Fibroblast of skin of scalp (primary cell): Measurements from ENCODE around the gene APCDD1. TPM values are rescaled to one million over a fixed set of nuclear protein-coding genes. Genes with fewer than 3 reads are reported as not detected.

ENCODE experiments used
- DNase-seq: peaks from one replicate; pipeline ENCODE4 v3.0.0-alpha.2; 2013
- polyA plus RNA-seq, 2 experiments: library from polyadenylated mRNA; unstranded; fragments of 120-200 nt; gene quantifications; one replicate each; pipeline ENCODE4 v1.2.1, GENCODE V29; 2013; ENCODE audit not compliant: insufficient read length in 2 of 2

Gene APCDD1
- 12.7 TPM for polyA plus RNA-seq (2013, experiment 1 of 2; ENCODE audit: insufficient read length)
- 16.3 TPM for polyA plus RNA-seq (2013, experiment 2 of 2; ENCODE audit: insufficient read length)

GRCh38 chr18:10453806-10454680 is at the start of gene APCDD1:
APCDD1 (plus strand) TSS chr18:10454635; CDS start chr18:10454982, 347 bp downstream.
- peak; percentile 77 for DNase-seq

- DNase-seq, result no peak
These were observed 49.4 kb upstream of the APCDD1 start for GRCh38 chr18:10405014-10405493.

- no peak for DNase-seq
These were observed 48.4 kb upstream of the APCDD1 start for GRCh38 chr18:10405816-10406663.

- DNase-seq, result no peak
These were observed 46.3 kb upstream of the APCDD1 start for GRCh38 chr18:10408131-10408530.

- no peak for DNase-seq
These were observed 45.4 kb upstream of the APCDD1 start for GRCh38 chr18:10409041-10409440.

- DNase-seq, result peak; percentile 76
These were observed 43.7 kb upstream of the APCDD1 start for GRCh38 chr18:10410472-10411308.

GRCh38 chr18:10412933-10413332 is 41.5 kb upstream of the APCDD1 start:
- DNase-seq, result no peak

- DNase-seq, result no peak
These were observed 40.7 kb upstream of the APCDD1 start for GRCh38 chr18:10413722-10414121.

GRCh38 chr18:10414293-10414842 is 40.1 kb upstream of the APCDD1 start:
- DNase-seq, result no peak

GRCh38 chr18:10416065-10416464 is 38.4 kb upstream of the APCDD1 start:
- no peak for DNase-seq

- no peak for DNase-seq
These were observed 37.2 kb upstream of the APCDD1 start for GRCh38 chr18:10417191-10417590.

GRCh38 chr18:10417664-10418063 is 36.8 kb upstream of the APCDD1 start:
- DNase-seq, result no peak

- DNase-seq, result no peak
These were observed 35.6 kb upstream of the APCDD1 start for GRCh38 chr18:10418836-10419235.

- no peak for DNase-seq
These were observed 34.9 kb upstream of the APCDD1 start for GRCh38 chr18:10419420-10420103.

- DNase-seq, result peak; percentile 75
These were observed 33.7 kb upstream of the APCDD1 start for GRCh38 chr18:10420561-10421352.

GRCh38 chr18:10421859-10422258 is 32.6 kb upstream of the APCDD1 start:
- peak; percentile 83 for DNase-seq

- DNase-seq, result no peak
These were observed 31.7 kb upstream of the APCDD1 start for GRCh38 chr18:10422731-10423130.

- peak; percentile 30 for DNase-seq
These were observed 29.7 kb upstream of the APCDD1 start for GRCh38 chr18:10424585-10425307.

- DNase-seq, result no peak
These were observed 23.8 kb upstream of the APCDD1 start for GRCh38 chr18:10430677-10431076.

GRCh38 chr18:10431680-10432079 is 22.8 kb upstream of the APCDD1 start:
- no peak for DNase-seq
